Measurements from ENCODE around the gene MEIS2. TPM values are rescaled to one million over a fixed set of nuclear protein-coding genes. Genes with fewer than 3 reads are reported as not detected.

MEIS2 gene
- total and polyA plus RNA-seq, 2 of the 13 experiments (the other 11 are each of a cell fraction or from before 2014, with no cell fraction given): 10.7 to 12.4 TPM

DNA sequence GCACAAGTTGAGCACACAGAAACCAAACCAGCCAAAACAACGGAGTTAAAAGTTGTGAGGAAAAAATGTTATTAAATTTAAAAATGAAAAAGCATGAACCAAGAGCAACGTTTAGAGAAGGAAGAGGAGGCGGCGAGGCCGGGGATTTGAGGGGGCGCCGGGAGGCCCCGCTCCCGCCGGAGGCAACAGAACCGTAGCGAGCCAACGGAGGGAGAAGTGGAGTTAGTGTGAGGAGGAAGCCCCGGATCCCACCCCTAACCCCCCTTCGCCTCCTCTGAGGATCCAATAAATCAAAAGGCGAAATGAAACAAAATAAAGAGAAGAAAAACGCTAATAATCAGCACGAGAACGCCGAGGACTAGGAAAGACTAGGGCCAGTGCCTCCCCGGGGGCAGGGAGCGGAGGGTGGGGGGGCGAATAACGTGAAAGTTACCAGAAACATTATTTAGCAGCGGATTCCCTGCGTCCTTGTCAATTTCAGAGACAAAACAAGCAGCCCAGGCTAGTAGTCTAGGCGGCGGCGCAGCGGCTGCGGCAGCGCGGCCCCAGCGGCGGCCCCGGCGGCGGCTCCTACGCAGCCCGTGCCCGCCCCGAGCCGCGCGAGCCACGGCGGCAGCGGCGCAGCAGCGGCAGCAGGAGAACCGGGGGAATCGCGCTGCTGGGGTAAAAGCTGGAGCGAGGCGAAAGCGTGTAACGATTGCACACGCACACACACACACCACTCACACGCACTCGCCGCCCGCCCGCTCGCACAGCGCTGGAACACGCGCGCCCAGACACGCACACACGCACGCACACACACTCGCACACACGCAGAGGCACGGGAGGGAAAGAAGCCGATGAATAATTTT, 1.7 kb downstream of the MEIS2 start:
- no peaks in the 10 kb centered on the region; a peak in 1 of 5 replicates for H3K27me3 ChIP-seq (ENCODE audit: control insufficient read depth in 1 of 2, insufficient read depth in 2 of 2, low read length in 2 of 2)
- DNase-seq (ENCODE audit: low spot score) (no peak), ATAC-seq (peak; percentile 40), FAIRE-seq (no peak)
- H3K79me2 ChIP-seq (ENCODE audit: insufficient read depth, low read length): peaks cover 6% of the 10 kb centered on the region
- CTCF ChIA-PET (ENCODE audit: low intra/inter-chr PET ratio, low total read pairs): no interaction called here
- intact Hi-C loops (cut with micrococcal nuclease; ENCODE audit: unreplicated experiment): no loop called here
- WGBS (ENCODE audit: low lambda C conversion rate): under 1% methylated on average over 49 of the region's 75 CpGs
- H4K20me1 ChIP-seq (ENCODE audit: insufficient read depth, low read length): no peaks in the 10 kb centered on the region
- BruUV-seq (replicated peaks): no TSS peak
- H3K4me1 ChIP-seq (ENCODE audit: insufficient read depth, low read length): peaks cover 26% of the 10 kb centered on the region
- no peaks in the 10 kb centered on the region for H3K9me3 ChIP-seq (ENCODE audit: low read length)
- in situ Hi-C loops (cut with HindIII; ENCODE audit: extremely low pct_ligation_motif_present, low pct_unique_long_range_greater_than_20kb): loop anchor here (10.0 kb wide), 1 partner anchor 54 kb away; no protein-coding TSS in a partner anchor
- H3K9ac ChIP-seq (ENCODE audit: insufficient read depth, low read depth, low read length): peak overlapping the region; percentile 78
- no peak overlapping the region for H2AFZ ChIP-seq (ENCODE audit: low read length)
- H3K4me3 ChIP-seq (replicated peaks in 1 of 3; ENCODE audit: insufficient read depth in 1 of 3, low read depth in 2 of 3, low read length in 3 of 3): peak overlapping the region; percentile 83 to 92 (median 88)
- peak overlapping the region; percentile 92 for H3K27ac ChIP-seq (ENCODE audit: extremely low read length, insufficient read depth, low read length)
- H3K36me3 ChIP-seq (replicated peaks in 1 of 2; ENCODE audit: control insufficient read depth in 1 of 2, insufficient read depth in 2 of 2, low read length in 2 of 2): peaks cover 0 to 4% of the 10 kb centered on the region in 2 experiments; a peak in 1 of 5 replicates
- POLR2A ChIA-PET: no interaction called here
- H3K4me2 ChIP-seq (ENCODE audit: low read depth, low read length): peak overlapping the region; percentile 89
- TF ChIP-seq ZFX (CRISPR knock-in tag; IDR thresholded peaks at IDR 0.05; ENCODE audit: low read depth): 0 out of 2 replicates have a peak, but pooled peaks have one; percentile 13
- TF ChIP-seq U2AF2 (IDR thresholded peaks at IDR 0.05; ENCODE audit: low read depth, low read length): no peak
- peak; percentile 14; the same call in 1 of the 2 replicates for TF ChIP-seq ZNF768 (CRISPR knock-in tag; IDR thresholded peaks at IDR 0.05)
- TF ChIP-seq, protein P1, sequence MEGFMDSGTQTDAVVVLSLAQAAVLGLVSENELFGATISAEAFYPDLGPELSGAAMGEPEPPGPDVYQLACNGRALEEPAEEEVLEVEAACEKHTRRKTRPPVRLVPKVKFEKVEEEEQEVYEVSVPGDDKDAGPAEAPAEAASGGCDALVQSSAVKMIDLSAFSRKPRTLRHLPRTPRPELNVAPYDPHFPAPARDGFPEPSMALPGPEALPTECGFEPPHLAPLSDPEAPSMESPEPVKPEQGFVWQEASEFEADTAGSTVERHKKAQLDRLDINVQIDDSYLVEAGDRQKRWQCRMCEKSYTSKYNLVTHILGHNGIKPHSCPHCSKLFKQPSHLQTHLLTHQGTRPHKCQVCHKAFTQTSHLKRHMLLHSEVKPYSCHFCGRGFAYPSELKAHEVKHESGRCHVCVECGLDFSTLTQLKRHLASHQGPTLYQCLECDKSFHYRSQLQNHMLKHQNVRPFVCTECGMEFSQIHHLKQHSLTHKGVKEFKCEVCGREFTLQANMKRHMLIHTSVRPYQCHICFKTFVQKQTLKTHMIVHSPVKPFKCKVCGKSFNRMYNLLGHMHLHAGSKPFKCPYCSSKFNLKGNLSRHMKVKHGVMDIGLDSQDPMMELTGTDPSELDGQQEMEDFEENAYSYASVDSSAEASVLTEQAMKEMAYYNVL (CRISPR knock-in tag; IDR thresholded peaks at IDR 0.05; ENCODE audit: borderline replicate concordance): no peak
- 0 out of 2 replicates have a peak, but pooled peaks have one; percentile 42 for TF ChIP-seq MXD1 (CRISPR knock-in tag; IDR thresholded peaks at IDR 0.05)
- 0 out of 2 replicates have a peak, but pooled peaks have one; percentile 32 for TF ChIP-seq ZNF740 (CRISPR knock-in tag; IDR thresholded peaks at IDR 0.05)
- TF ChIP-seq ATM (IDR thresholded peaks at IDR 0.05; ENCODE audit: borderline replicate concordance): no peak
- TF ChIP-seq ZFP36L1 (CRISPR knock-in tag; IDR thresholded peaks at IDR 0.05): no peak
- TF ChIP-seq, protein P2, sequence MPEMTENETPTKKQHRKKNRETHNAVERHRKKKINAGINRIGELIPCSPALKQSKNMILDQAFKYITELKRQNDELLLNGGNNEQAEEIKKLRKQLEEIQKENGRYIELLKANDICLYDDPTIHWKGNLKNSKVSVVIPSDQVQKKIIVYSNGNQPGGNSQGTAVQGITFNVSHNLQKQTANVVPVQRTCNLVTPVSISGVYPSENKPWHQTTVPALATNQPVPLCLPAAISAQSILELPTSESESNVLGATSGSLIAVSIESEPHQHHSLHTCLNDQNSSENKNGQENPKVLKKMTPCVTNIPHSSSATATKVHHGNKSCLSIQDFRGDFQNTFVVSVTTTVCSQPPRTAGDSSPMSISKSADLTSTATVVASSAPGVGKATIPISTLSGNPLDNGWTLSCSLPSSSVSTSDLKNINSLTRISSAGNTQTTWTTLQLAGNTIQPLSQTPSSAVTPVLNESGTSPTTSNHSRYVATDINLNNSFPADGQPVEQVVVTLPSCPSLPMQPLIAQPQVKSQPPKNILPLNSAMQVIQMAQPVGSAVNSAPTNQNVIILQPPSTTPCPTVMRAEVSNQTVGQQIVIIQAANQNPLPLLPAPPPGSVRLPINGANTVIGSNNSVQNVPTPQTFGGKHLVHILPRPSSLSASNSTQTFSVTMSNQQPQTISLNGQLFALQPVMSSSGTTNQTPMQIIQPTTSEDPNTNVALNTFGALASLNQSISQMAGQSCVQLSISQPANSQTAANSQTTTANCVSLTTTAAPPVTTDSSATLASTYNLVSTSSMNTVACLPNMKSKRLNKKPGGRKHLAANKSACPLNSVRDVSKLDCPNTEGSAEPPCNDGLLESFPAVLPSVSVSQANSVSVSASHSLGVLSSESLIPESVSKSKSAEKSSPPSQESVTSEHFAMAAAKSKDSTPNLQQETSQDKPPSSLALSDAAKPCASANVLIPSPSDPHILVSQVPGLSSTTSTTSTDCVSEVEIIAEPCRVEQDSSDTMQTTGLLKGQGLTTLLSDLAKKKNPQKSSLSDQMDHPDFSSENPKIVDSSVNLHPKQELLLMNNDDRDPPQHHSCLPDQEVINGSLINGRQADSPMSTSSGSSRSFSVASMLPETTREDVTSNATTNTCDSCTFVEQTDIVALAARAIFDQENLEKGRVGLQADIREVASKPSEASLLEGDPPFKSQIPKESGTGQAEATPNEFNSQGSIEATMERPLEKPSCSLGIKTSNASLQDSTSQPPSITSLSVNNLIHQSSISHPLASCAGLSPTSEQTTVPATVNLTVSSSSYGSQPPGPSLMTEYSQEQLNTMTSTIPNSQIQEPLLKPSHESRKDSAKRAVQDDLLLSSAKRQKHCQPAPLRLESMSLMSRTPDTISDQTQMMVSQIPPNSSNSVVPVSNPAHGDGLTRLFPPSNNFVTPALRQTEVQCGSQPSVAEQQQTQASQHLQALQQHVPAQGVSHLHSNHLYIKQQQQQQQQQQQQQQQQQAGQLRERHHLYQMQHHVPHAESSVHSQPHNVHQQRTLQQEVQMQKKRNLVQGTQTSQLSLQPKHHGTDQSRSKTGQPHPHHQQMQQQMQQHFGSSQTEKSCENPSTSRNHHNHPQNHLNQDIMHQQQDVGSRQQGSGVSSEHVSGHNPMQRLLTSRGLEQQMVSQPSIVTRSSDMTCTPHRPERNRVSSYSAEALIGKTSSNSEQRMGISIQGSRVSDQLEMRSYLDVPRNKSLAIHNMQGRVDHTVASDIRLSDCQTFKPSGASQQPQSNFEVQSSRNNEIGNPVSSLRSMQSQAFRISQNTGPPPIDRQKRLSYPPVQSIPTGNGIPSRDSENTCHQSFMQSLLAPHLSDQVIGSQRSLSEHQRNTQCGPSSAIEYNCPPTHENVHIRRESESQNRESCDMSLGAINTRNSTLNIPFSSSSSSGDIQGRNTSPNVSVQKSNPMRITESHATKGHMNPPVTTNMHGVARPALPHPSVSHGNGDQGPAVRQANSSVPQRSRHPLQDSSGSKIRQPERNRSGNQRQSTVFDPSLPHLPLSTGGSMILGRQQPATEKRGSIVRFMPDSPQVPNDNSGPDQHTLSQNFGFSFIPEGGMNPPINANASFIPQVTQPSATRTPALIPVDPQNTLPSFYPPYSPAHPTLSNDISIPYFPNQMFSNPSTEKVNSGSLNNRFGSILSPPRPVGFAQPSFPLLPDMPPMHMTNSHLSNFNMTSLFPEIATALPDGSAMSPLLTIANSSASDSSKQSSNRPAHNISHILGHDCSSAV (CRISPR knock-in tag; IDR thresholded peaks at IDR 0.05; ENCODE audit: borderline replicate concordance): no peak
- peak; percentile 44 for TF ChIP-seq ASH2L (IDR thresholded peaks at IDR 0.05; ENCODE audit: insufficient read length, low read depth, low read length)
- TF ChIP-seq ZNF350 (CRISPR knock-in tag; IDR thresholded peaks at IDR 0.05; ENCODE audit: borderline replicate concordance, low read depth): no peak

All from HepG2 (cell line).